Left lung (tissue), 10 donors: Measurements from ENCODE around the gene TRAP1. TPM values are rescaled to one million over a fixed set of nuclear protein-coding genes. Genes with fewer than 3 reads are reported as not detected.

Experiments
- ATAC-seq: fragments of 200-7000 bp; cut with Tn5 transposase; one replicate; pipeline ENCODE4 v1.9.1; 2020; ENCODE audit warnings: moderate library complexity
- DNase-seq, 4 donors: peaks; one replicate each; pipeline ENCODE4 v3.0.0-alpha.2; 2013 to 2020
- H3K27ac ChIP-seq, 2 donors: fragments of 200-600 bp; sonication (generic) in 1 of 2; one replicate each; pipeline versions ENCODE4 v1.5.0 to v1.8.0; 2020 to 2021
- H3K27me3 ChIP-seq, 2 donors: fragments of 200-600 bp; sonication (generic) in 1 of 2; one replicate each; pipeline versions ENCODE4 v1.5.0 to v1.8.0; 2020 to 2021
- H3K36me3 ChIP-seq, 2 donors: fragments of 200-600 bp; sonication (generic) in 1 of 2; one replicate each; pipeline versions ENCODE4 v1.5.0 to v1.8.0; 2020 to 2021
- H3K4me1 ChIP-seq, 2 donors: fragments of 200-600 bp; one replicate each; pipeline ENCODE4 v1.8.0; 2021
- H3K4me3 ChIP-seq, 2 donors: fragments of 200-600 bp; sonication (generic) in 1 of 2; one replicate each; pipeline versions ENCODE4 v1.5.0 to v1.8.0; 2020 to 2021; ENCODE audit warnings: mild to moderate bottlenecking in 1 of 2
- H3K9me3 ChIP-seq, 2 donors: fragments of 200-600 bp; sonication (generic) in 1 of 2; one replicate each; pipeline versions ENCODE4 v1.5.0 to v1.8.0; 2020 to 2021
- intact Hi-C, 2 donors: fragments of 100-400 bp; cut with DNase I; formaldehyde crosslinking; loops; one replicate each; pipeline versions ENCODE4 v1.11.2 to v1.14.2; 2022
- polyA plus RNA-seq, 6 donors: library from polyadenylated mRNA; unstranded; fragments of 120-200 nt; gene quantifications; one replicate each; pipeline ENCODE4 v1.2.1, GENCODE V29; 2013; ENCODE audit not compliant: insufficient read length in 6 of 6
- total RNA-seq, 2 donors: library from RNA; stranded (reverse); fragmentation: NEBNext Ultra II Directional; extraction: Animal tissue kit (Norgen Biotek cat#: 25700); gene quantifications; one replicate each; pipeline ENCODE4 v1.2.1, GENCODE V29; 2021
- TF ChIP-seq, protein P1 (sequence below), 2 donors: fragments of 200-600 bp; sonication (generic) in 1 of 2; IDR thresholded peaks; one replicate each; pipeline versions ENCODE4 v1.5.0 to v1.8.0; 2021; ENCODE audit warnings: antibody characterized with exemption in 2 of 2
- donor health status: DM: no; HTN: yes; CAD: no.
- donor health status: DM: no; HTN: no; CAD: no.

The TRAP1 gene
- total and polyA plus RNA-seq, 8 donors, result 49.1 to 100 (median 82.7) TPM

DNA sequence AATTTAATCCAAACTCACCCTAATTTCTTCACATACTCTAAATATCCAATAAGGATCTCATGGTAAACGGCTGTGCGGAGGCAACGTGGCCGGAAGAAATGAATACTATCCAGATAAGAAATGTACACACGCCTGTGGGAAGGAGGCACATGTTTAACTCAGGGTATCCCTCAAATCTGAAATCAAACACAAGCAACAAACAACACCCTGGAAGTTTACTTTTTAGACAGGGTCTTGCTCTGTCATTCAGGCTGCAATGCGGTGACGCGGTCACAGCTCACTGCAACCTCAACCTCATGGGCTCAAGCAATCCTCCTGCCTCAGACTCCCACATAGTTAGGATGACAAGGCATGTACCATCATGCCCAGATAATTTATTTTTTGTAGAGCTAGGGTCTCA is 21.2 kb upstream of the TRAP1 start:
- Histone ChIP-seq H3K27me3 (no peaks in the 10 kb centered on the region), H3K36me3 (peaks cover 0 to 100% of the 10 kb centered on the region in 2 donors), H3K9me3 (no peaks in the 10 kb centered on the region), H3K27ac (no peak overlapping the region), H3K4me1 (no peaks in the 10 kb centered on the region), H3K4me3 (no peak overlapping the region)
- ATAC-seq (no peak), DNase-seq (no peak)
- TF ChIP-seq, protein P1, sequence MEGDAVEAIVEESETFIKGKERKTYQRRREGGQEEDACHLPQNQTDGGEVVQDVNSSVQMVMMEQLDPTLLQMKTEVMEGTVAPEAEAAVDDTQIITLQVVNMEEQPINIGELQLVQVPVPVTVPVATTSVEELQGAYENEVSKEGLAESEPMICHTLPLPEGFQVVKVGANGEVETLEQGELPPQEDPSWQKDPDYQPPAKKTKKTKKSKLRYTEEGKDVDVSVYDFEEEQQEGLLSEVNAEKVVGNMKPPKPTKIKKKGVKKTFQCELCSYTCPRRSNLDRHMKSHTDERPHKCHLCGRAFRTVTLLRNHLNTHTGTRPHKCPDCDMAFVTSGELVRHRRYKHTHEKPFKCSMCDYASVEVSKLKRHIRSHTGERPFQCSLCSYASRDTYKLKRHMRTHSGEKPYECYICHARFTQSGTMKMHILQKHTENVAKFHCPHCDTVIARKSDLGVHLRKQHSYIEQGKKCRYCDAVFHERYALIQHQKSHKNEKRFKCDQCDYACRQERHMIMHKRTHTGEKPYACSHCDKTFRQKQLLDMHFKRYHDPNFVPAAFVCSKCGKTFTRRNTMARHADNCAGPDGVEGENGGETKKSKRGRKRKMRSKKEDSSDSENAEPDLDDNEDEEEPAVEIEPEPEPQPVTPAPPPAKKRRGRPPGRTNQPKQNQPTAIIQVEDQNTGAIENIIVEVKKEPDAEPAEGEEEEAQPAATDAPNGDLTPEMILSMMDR (IDR thresholded peaks at IDR 0.05), result no peak
- intact Hi-C loops, result no loop called here

- Histone ChIP-seq H3K4me3 (no peak overlapping the region), H3K27ac (no peak overlapping the region), H3K9me3 (no peaks in the 10 kb centered on the region), H3K36me3 (peaks cover 0 to 100% of the 10 kb centered on the region in 2 donors), H3K4me1 (no peaks in the 10 kb centered on the region), H3K27me3 (no peaks in the 10 kb centered on the region)
- intact Hi-C loops, result no loop called here
- TF ChIP-seq, protein P1 (IDR thresholded peaks at IDR 0.05), result no peak
- no peak for DNase-seq
- ATAC-seq, result no peak
Measured at GRCh38 chr16:3738128-3738527, 20.8 kb upstream of the TRAP1 start.

DNA sequence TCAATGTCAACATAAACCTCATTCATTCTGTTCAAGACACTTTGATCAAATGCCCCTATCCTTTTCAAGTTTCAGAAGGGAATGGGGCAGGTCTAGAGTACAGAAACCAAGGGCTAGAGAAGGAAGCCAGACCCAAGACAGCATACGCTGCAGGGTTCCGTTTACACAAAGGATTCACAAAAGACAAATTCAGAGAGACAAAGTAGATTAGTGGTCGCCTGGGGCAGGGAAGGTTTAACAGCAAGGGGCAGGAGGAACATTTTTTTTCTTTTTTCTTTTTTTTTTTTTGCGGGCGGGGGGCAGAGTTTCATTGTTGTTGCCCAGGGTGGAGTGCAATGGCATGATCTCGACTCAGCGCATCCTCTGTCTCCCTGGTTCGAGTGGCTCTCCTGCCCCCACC is 19.9 kb upstream of the TRAP1 start:
- ATAC-seq, result no peak
- Histone ChIP-seq H3K27me3 (no peaks in the 10 kb centered on the region), H3K9me3 (no peaks in the 10 kb centered on the region), H3K4me3 (no peak overlapping the region), H3K4me1 (no peaks in the 10 kb centered on the region), H3K36me3 (peaks cover 0 to 100% of the 10 kb centered on the region in 2 donors), H3K27ac (no peak overlapping the region)
- TF ChIP-seq, protein P1 (IDR thresholded peaks at IDR 0.05), result no peak
- DNase-seq, result no peak
- intact Hi-C loops, result no loop called here

GRCh38 chr16:3736116-3736515 is 18.8 kb upstream of the TRAP1 start:
- no peak overlapping the region for H3K4me3 ChIP-seq
- intact Hi-C loops, result no loop called here
- ATAC-seq (no peak), DNase-seq (no peak)
- H3K4me1 ChIP-seq, result no peaks in the 10 kb centered on the region
- no peaks in the 10 kb centered on the region for H3K27me3 ChIP-seq
- H3K27ac ChIP-seq, result no peak overlapping the region
- TF ChIP-seq, protein P1 (IDR thresholded peaks at IDR 0.05), result no peak
- peaks cover 0 to 100% of the 10 kb centered on the region in 2 donors for H3K36me3 ChIP-seq
- no peaks in the 10 kb centered on the region for H3K9me3 ChIP-seq

- peaks cover 0 to 100% of the 10 kb centered on the region in 2 donors for H3K36me3 ChIP-seq
- H3K4me1 ChIP-seq, result no peaks in the 10 kb centered on the region
- no peak overlapping the region for H3K4me3 ChIP-seq
- H3K9me3 ChIP-seq, result no peaks in the 10 kb centered on the region
- TF ChIP-seq, protein P1 (IDR thresholded peaks at IDR 0.05), result no peak
- H3K27ac ChIP-seq, result no peak overlapping the region
- no peak for DNase-seq
- ATAC-seq, result no peak
- H3K27me3 ChIP-seq, result no peaks in the 10 kb centered on the region
- intact Hi-C loops, result no loop called here
Measured at GRCh38 chr16:3735541-3735940, 18.2 kb upstream of the TRAP1 start.
